ENCODE measurements around the gene FDX2.

Gene FDX2

DNA sequence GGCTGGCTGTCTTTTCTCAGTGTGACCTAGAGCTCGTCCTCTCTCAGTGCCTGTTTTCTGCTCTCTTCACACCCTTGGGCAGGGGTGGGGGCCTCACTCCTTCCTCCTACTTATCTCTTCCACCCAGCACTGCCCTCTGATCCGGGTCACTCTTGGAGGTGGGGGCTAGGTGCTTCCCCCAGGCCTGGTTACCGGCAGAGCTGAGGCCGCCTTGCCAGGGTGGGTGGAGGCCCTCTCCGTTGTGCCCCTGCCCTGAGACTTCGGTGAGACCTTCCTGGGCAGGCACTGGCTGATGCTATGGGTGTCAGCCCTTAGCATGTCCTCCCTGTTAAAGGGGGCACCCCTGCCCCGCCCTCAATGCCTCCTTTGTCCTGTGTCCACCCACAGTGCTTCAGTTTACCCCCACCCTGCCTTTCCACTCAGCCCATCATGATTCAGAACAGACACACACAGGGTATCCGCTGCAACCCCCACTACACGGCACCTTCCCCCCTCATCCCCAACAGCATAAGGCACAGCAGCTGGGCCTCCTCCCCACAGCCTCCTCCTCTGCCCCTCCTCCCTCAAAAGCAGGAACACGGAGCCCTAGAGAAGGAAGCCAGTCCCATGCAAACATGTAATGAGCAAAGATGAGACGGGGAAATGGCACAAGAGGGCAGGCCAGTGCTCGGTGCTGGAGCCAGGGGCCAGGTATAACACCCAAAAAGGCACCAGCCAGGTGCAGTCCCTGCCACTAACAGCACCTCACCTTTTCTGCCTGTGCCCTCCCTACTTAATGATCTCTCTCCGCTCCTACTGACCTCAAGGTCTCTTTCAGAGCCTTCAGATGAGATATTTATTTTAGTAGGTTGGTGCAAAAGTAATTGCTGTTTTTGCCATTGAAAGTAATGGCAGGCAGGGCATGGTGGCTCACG is 16.0 kb downstream of the FDX2 start:
- DNase-seq, result no peak

DNA sequence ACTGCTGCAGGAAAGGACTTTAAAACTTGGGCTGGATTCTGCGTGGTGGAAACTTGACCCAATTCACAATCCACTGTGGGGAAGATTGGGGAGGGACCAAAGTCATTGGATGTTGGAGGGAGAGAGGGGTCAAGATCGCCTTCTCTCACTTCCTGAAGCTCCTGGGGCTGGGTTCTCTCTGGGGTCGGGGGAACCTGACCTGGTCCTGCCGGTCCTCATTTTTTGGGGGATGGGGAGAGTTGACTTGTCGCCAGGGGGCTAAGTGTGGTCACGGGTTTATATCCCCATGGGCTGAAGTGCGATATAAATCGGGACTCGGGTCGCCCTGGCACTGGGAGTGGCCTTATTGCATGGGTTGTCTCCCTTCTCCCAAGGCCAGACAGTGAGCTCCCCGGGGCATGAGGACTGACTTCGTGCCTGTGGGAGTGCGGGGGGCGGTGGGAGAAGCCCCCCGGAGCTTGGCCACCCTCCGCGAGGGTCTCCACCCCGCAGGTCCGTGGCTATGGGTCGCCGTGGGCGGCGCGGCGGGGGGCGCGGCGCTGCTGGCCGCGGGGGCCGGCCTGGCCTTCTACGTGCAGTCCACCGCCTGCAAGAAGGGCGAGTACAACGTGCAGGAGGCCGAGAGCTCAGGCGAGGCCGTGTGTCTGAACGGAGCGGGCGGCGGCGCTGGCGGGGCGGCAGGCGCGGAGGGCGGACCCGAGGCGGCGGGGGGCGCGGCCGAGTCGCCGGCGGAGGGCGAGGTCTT is 19.8 kb downstream of the FDX2 start:
- no peak for DNase-seq

DNA sequence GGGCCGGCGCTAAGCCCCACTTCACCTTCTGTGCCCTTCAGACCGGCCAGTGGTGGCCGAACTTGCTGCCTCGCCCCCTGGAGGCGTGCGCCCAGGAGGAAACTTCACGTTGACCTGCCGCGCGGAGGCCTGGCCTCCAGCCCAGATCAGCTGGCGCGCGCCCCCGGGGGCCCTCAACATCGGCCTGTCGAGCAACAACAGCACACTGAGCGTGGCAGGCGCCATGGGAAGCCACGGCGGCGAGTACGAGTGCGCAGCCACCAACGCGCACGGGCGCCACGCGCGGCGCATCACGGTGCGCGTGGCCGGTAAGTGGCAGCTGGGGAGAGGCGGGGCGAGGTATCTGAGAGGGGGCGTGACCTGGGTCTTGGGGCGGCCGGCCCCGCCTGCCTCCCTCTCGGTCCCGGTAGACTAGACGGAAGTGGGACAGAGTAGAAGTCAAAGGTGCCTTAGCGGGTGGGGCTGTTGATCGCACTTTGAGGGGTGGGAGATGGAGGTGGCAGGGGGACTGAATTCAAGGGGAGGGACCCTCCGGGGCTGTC is 20.4 kb downstream of the FDX2 start:
- DNase-seq, result peak; percentile 71

DNA sequence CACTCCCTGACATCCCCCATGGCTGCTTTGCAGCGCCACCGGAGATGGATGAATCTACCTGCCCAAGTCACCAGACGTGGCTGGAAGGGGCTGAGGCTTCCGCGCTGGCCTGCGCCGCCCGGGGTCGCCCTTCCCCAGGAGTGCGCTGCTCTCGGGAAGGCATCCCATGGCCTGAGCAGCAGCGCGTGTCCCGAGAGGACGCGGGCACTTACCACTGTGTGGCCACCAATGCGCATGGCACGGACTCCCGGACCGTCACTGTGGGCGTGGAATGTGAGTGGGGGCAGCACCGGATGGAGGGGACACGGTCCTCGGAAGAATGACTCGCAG is 21.5 kb downstream of the FDX2 start:
- no peak for DNase-seq

DNA sequence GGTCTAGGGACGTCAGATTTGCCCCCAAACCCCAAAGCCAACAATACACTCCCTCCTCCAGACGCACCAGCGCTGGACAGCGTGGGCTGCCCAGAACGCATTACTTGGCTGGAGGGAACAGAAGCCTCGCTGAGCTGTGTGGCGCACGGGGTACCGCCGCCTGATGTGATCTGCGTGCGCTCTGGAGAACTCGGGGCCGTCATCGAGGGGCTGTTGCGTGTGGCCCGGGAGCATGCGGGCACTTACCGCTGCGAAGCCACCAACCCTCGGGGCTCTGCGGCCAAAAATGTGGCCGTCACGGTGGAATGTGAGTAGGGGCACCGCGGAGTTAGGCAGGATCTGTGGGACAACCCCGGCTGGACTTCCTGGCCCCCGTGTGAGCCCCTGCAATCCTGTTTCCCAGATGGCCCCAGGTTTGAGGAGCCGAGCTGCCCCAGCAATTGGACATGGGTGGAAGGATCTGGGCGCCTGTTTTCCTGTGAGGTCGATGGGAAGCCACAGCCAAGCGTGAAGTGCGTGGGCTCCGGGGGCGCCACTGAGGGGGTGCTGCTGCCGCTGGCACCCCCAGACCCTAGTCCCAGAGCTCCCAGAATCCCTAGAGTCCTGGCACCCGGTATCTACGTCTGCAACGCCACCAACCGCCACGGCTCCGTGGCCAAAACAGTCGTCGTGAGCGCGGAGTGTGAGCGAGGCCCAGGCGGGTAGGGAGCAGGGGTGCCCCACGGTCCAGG is 22.0 kb downstream of the FDX2 start:
- DNase-seq, result no peak

DNA sequence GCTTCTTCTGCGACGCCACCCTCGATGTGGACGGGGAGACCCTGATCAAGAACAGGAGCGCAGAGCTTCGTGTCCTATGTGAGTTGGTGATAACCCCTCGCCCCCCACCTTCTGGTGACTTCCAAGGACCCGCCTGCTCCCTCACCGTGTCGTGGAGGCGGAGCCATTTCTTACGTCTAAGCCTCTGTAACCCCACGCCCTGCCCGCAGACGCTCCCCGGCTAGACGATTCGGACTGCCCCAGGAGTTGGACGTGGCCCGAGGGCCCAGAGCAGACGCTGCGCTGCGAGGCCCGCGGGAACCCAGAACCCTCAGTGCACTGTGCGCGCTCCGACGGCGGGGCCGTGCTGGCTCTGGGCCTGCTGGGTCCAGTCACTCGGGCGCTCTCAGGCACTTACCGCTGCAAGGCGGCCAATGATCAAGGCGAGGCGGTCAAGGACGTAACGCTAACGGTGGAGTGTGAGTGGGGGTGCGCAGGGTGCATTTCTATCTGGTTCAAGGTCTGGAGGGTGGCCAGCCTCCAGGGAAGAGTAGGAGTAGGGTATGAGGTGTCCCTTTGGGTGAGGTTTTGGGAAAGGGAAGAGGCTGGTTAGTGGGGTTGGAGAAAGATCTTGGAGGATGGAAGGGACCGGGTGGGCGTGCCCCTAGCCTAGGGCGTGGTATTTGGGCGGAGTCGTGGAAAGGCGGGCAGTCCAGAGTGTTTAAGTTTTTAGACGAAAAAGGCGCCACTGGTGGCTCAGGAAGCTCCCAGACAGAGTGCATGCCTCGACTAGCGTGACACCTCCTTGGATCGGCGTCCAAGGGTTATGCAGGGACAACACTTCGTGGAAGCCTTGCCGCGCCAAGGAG is 22.8 kb downstream of the FDX2 start:
- DNase-seq, result no peak

DNA sequence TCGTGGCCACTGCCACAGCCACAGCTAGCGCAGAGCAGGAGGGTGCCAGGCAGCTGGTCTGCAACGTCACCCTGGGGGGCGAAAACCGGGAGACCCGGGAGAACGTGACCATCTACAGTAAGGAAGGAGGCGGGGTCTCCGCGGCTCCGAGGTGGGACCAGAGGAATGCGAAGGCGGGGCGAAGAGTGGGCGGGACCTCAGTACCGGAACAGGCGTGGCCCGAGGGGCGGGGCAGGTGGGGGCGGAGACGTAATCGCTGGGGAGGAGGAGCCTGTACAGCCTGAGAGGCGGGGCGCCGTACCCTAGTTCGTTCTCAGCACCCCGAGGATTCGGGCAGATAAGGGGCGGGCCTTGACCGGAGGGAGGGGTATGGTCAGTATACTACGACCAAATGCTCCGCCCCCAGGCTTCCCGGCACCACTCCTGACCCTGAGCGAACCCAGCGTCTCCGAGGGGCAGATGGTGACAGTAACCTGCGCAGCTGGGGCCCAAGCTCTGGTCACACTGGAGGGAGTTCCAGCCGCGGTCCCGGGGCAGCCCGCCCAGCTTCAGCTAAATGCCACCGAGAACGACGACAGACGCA is 23.5 kb downstream of the FDX2 start:
- DNase-seq, result peak; percentile 64

DNA sequence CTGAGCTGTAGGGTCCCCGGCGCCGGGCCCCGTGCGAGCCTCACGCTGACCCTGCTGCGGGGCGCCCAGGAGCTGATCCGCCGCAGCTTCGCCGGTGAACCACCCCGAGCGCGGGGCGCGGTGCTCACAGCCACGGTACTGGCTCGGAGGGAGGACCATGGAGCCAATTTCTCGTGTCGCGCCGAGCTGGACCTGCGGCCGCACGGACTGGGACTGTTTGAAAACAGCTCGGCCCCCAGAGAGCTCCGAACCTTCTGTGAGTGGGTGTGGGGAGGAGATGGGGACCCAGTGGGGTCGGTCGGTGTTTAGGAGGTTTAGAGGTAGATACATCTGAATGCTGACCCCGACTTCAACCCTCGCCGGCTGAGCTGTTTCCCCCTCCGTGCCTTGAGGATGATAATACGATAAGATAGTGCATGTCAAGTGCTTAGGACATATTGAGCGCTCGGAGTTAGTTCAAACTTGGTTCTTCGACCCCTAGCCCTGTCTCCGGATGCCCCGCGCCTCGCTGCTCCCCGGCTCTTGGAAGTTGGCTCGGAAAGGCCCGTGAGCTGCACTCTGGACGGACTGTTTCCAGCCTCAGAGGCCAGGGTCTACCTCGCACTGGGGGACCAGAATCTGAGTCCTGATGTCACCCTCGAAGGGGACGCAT is 24.1 kb downstream of the FDX2 start:
- peak; percentile 13 for DNase-seq

DNA sequence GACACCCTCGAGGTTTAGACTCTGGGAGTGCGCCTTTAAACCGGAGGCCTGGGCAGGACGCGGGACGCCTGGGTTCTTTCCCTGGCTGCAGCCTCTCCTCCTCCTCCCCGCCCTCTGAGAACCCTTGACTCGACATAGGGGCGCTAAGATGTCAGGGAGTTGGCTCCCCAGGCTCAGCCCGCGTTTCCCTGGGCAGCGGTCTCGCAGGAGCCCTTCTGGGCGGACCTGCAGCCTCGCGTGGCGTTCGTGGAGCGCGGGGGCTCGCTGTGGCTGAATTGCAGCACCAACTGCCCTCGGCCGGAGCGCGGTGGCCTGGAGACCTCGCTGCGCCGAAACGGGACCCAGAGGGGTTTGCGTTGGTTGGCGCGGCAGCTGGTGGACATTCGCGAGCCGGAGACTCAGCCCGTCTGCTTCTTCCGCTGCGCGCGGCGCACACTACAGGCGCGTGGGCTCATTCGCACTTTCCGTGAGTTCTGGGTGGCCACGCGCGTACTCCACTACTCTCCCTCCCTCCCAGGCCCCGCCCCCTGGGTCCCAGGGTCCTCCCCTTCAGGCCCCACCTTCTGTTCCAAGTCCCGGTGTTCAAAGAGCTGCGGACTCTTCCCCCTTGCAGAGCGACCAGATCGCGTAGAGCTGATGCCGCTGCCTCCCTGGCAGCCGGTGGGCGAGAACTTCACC is 24.8 kb downstream of the FDX2 start:
- DNase-seq, result peak; percentile 62

DNA sequence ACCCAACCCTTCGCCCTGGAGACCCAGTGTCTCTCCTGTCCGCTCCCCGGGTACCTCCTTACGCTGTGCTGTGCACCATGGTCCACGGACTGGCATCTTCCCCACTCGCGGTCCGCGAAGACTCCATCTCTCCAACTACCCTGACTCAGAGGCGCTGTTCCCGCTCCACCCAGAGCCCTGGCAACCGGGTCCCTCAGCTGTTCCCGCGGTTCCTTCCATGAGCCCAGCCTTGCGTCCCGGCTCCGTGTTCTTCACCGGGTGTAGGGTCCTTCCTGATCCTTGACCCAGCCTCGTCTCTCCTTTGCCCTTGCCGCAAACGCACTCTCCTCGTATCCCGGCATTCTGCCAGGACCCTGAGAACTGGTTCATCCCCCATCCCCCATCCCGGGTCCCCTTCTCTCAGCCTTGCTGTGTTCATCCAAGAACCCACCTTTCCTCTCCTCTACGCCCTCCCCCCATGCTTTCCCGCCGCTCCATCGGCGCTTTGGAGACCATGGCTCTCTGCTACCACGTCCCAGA is 25.4 kb downstream of the FDX2 start:
- peak; percentile 15 for DNase-seq

DNA sequence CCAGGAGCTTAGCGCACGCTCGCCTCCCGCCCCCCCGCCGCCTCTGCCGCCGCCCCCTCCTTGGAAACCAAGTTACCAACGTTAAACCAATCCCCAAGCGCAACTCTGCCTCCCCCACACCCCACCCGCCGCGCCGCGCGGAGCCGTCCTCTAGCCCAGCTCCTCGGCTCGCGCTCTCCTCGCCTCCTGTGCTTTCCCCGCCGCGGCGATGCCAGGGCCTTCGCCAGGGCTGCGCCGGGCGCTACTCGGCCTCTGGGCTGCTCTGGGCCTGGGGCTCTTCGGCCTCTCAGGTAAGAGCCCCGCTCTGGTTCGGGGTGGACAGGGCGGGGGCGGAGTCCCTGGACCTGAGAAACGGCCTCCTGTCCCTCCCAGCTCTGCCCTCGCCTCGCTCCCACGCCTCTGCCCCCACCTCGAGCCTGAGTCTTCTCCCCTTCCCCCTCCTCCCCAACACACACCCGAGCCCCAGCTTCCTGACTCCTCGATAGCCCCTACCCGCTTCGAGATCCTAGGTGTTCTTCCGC is 25.9 kb downstream of the FDX2 start, which contains the start of gene ICAM5:
Gene ICAM5, plus strand, starts transcription at position 117 of the 521 bp plus-strand sequence. Its CDS starts 92 bp downstream, at position 209.
- DNase-seq, result peak; percentile 58

DNA sequence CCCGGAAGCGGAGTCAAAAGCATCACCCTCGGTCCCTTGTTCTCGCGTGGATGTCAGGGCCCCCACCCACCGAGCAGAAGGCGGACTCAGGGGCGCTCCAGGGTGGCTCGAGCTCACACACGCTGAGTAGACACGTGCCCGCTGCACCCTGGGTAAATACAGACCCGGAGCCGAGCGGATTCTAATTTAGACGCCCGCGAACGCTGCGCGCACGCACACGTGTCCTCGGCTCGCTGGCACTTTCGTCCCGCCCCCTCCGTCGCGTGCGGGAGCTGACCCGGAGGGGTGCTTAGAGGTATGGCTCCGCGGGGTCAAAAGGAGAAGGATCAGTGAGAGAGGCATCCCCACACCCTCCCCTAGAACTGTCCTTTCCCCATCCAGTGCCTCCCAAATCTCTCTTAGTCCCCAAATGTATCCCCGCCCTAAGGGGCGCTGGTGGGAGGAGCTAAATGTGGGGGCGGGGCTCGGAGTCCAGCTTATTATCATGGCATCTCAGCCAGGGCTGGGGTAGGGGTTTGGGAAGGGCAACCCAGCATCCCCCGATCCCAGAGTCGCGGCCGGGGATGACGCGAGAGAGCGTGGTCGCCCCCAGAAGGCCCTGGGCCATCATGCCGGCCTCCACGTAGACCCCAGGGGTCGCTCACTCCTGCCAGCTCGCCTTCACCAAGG is 26.5 kb downstream of the FDX2 start:
- DNase-seq, result peak; percentile 78

DNA sequence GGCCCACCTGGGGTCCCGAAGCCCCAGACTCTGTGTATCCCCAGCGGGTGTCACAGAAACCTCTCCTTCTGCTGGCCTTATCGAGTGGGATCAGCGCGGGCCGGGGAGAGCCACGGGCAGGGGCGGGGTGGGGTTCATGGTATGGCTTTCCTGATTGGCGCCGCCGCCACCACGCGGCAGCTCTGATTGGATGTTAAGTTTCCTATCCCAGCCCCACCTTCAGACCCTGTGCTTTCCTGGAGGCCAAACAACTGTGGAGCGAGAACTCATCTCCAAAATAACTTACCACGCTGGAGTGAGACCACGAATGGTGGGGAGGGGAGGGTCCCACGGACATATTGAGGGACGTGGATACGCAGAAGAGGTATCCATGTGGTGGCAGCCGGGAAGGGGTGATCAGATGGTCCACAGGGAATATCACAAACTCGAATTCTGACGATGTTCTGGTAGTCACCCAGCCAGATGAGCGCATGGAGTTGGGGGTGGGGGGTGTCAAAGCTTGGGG is 27.1 kb downstream of the FDX2 start:
- peak; percentile 46 for DNase-seq

DNA sequence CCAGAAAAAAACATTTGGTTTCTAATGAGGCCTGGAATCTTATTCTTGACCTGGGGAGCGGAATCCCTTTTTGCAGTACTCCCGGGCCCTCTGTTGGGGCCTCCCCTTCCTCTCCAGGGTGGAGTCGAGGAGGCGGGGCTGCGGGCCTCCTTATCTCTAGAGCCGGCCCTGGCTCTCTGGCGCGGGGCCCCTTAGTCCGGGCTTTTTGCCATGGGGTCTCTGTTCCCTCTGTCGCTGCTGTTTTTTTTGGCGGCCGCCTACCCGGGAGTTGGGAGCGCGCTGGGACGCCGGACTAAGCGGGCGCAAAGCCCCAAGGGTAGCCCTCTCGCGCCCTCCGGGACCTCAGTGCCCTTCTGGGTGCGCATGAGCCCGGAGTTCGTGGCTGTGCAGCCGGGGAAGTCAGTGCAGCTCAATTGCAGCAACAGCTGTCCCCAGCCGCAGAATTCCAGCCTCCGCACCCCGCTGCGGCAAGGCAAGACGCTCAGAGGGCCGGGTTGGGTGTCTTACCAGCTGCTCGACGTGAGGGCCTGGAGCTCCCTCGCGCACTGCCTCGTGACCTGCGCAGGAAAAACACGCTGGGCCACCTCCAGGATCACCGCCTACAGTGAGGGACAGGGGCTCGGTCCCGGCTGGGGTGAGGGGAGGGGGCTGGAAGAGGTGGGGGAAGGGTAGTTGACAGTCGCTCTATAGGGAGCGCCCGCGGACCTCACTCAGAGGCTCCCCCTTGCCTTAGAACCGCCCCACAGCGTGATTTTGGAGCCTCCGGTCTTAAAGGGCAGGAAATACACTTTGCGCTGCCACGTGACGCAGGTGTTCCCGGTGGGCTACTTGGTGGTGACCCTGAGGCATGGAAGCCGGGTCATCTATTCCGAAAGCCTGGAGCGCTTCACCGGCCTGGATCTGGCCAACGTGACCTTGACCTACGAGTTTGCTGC is 28.7 kb downstream of the FDX2 start, which contains the start of gene ICAM4:
Gene ICAM4, plus strand, starts transcription at position 153 of the 935 bp plus-strand sequence. Its CDS starts 58 bp downstream, at position 211.
- peak; percentile 36 for DNase-seq

DNA sequence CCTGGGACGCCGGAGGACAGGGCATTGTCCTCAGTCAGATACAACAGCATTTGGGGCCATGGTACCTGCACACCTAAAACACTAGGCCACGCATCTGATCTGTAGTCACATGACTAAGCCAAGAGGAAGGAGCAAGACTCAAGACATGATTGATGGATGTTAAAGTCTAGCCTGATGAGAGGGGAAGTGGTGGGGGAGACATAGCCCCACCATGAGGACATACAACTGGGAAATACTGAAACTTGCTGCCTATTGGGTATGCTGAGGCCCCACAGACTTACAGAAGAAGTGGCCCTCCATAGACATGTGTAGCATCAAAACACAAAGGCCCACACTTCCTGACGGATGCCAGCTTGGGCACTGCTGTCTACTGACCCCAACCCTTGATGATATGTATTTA is 30.4 kb downstream of the FDX2 start:
- no peak for DNase-seq

DNA sequence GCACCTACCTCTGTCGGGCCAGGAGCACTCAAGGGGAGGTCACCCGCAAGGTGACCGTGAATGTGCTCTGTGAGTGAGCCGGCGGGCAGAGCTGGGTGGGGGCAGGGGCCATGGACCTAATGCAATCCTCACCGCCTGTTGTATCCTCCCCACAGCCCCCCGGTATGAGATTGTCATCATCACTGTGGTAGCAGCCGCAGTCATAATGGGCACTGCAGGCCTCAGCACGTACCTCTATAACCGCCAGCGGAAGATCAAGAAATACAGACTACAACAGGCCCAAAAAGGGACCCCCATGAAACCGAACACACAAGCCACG is 30.9 kb downstream of the FDX2 start:
- DNase-seq, result no peak

DNA sequence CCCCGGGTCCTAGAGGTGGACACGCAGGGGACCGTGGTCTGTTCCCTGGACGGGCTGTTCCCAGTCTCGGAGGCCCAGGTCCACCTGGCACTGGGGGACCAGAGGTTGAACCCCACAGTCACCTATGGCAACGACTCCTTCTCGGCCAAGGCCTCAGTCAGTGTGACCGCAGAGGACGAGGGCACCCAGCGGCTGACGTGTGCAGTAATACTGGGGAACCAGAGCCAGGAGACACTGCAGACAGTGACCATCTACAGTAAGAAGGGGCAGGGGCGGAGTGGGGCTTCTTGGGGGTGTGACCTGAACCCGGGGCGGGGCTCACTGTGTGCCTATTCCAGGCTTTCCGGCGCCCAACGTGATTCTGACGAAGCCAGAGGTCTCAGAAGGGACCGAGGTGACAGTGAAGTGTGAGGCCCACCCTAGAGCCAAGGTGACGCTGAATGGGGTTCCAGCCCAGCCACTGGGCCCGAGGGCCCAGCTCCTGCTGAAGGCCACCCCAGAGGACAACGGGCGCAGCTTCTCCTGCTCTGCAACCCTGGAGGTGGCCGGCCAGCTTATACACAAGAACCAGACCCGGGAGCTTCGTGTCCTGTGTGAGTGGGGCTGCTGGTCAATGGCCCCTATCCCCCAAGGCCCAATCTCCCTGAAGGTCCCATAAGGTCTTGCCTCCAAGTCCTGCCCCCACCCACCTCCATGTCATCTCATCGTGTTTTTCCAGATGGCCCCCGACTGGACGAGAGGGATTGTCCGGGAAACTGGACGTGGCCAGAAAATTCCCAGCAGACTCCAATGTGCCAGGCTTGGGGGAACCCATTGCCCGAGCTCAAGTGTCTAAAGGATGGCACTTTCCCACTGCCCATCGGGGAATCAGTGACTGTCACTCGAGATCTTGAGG is 31.5 kb downstream of the FDX2 start:
- DNase-seq, result no peak
